ENCODE results near the gene ZHX3.
"Not testable (repeated sequence)": the region's sequence is repeated elsewhere in the genome, so short reads cannot be mapped to it uniquely, and the experiment has no call there.

DNA sequence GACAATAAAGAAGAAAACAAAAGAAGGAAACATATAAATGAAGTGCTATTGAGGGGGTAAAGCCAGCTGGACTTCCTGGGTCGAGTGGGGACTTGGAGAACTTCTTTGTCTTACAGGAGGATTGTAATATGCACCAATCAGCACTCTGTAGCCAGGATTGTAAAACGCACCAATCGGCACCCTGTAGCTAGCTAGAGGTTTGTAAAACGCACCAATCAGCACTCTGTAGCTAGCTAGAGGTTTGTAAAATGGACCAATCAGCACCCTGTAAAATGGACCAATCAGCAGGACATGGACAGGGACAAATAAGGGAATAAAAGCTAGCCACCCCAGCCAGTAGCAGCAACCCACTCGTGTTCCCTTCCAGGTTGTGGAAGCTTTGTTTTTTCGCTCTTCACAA is 5.5 kb downstream of the ZHX3 start:
- not testable (repeated sequence) for TF ChIP-seq POLR2A (IDR thresholded peaks at IDR 0.05; ENCODE audit: low read depth, low read length); POLR2AphosphoS5 (IDR thresholded peaks at IDR 0.05; ENCODE audit: low read depth, low read length); TAF1 (IDR thresholded peaks at IDR 0.05; ENCODE audit: low read depth, low read length); POU2F2 (IDR thresholded peaks at IDR 0.05; ENCODE audit: low read depth, low read length); SPI1 (IDR thresholded peaks at IDR 0.05; ENCODE audit: low read depth, low read length); PAX5 (IDR thresholded peaks at IDR 0.05; ENCODE audit: insufficient read depth, low read length, severe bottlenecking)

Measured in GM12891 (cell line).